Activated naive CD4-positive, alpha-beta T cell treated with anti-CD3 and anti-CD28 coated beads, Interleukin-2, amount 50 U/mL, for 72 hours (primary cell): ENCODE measurements around the gene APBB3. TPM values are rescaled to one million over a fixed set of nuclear protein-coding genes. Genes with fewer than 3 reads are reported as not detected.

Source experiments
- ATAC-seq, 2 donors: fragments of 150-1000 bp; cut with Tn5 transposase; 2 replicates each; pipeline ENCODE4 v1.10.0; 2021; ENCODE audit warnings: mild to moderate bottlenecking in 2 of 2, moderate library complexity in 2 of 2
- DNase-seq, 2 donors: peaks; one replicate each; pipeline ENCODE4 v3.0.0; 2021 to 2022; ENCODE audit warnings: low spot score in 2 of 2
- H3K27ac Mint-ChIP-seq, 2 donors: one replicate each; pipeline ENCODE4 v1.8.0; 2022; ENCODE audit warnings: mild to moderate bottlenecking in 2 of 2, mixed read lengths in 2 of 2
- H3K36me3 Mint-ChIP-seq, 2 donors: one replicate each; pipeline ENCODE4 v1.8.0; 2022; ENCODE audit warnings: mixed read lengths in 2 of 2
- H3K9me3 Mint-ChIP-seq, 2 donors: one replicate each; pipeline ENCODE4 v1.8.0; 2022; ENCODE audit warnings: mixed read lengths in 2 of 2
- total RNA-seq, 2 donors: library from RNA; stranded (reverse); gene quantifications; one replicate each; pipeline ENCODE4 v1.2.3, GENCODE V29; 2022

APBB3 gene
- total RNA-seq, 2 donors from 2014 or later: 36.6 to 38.1 TPM

- ATAC-seq (peak in 1 of 2 donors; percentile 1), DNase-seq (no peak)
- peak overlapping the region; percentile 92 to 93 for H3K27ac Mint-ChIP-seq
- H3K9me3 Mint-ChIP-seq: no peaks in the 10 kb centered on the region
- H3K36me3 Mint-ChIP-seq: peaks cover 4 to 13% of the 10 kb centered on the region in 2 donors
Measured at GRCh38 chr5:140548300-140548688, 16.1 kb downstream of the APBB3 start.

- Mint-ChIP-seq H3K27ac (peak within 1 kb of the TSS; percentile 92 to 93), H3K9me3 (no peaks in the 10 kb centered on the region), H3K36me3 (peaks cover 4 to 13% of the 10 kb centered on the region in 2 donors)
- peak; percentile 96 to 99 for ATAC-seq
- peak; percentile 81 to 89 for DNase-seq
Measured at GRCh38 chr5:140547508-140548299, 16.7 kb downstream of the APBB3 start, which contains the start of gene EIF4EBP3. TSS of gene EIF4EBP3 (plus strand) at chr5:140547662. CDS start at chr5:140547738, 76 bp downstream.

- no peaks in the 10 kb centered on the region for H3K9me3 Mint-ChIP-seq
- ATAC-seq (peak in 1 of 2 donors; percentile 11), DNase-seq (no peak)
- H3K27ac Mint-ChIP-seq: peak overlapping the region; percentile 50 to 92
- peaks cover 4 to 13% of the 10 kb centered on the region in 2 donors for H3K36me3 Mint-ChIP-seq
Measured at GRCh38 chr5:140546851-140547507, 17.4 kb downstream of the APBB3 start.

GRCh38 chr5:140545606-140546005 lies 18.8 kb downstream of the APBB3 start:
- DNase-seq: no peak
- H3K9me3 Mint-ChIP-seq: no peaks in the 10 kb centered on the region
- peaks cover under 1 to 4% of the 10 kb centered on the region in 2 donors for H3K36me3 Mint-ChIP-seq
- ATAC-seq: no peak
- peak overlapping the region in 1 of 2 donors; percentile 92 for H3K27ac Mint-ChIP-seq

GRCh38 chr5:140544986-140545385 lies 19.4 kb downstream of the APBB3 start:
- ATAC-seq: no peak
- H3K36me3 Mint-ChIP-seq: peaks cover 0 to 4% of the 10 kb centered on the region in 2 donors
- no peak for DNase-seq
- peak overlapping the region in 1 of 2 donors; percentile 1 for H3K27ac Mint-ChIP-seq
- no peaks in the 10 kb centered on the region for H3K9me3 Mint-ChIP-seq

- DNase-seq: no peak
- no peak for ATAC-seq
- Mint-ChIP-seq H3K9me3 (no peaks in the 10 kb centered on the region), H3K36me3 (peaks cover 4 to 5% of the 10 kb centered on the region in 2 donors), H3K27ac (no peak overlapping the region)
Measured at GRCh38 chr5:140542972-140543371, 21.4 kb downstream of the APBB3 start.

GRCh38 chr5:140540227-140540626 lies 24.2 kb downstream of the APBB3 start:
- peaks cover 4 to 7% of the 10 kb centered on the region in 2 donors for H3K36me3 Mint-ChIP-seq
- no peak for ATAC-seq
- no peaks in the 10 kb centered on the region for H3K9me3 Mint-ChIP-seq
- no peak for DNase-seq
- no peak overlapping the region for H3K27ac Mint-ChIP-seq

GRCh38 chr5:140524003-140524402 lies 40.4 kb downstream of the APBB3 start:
- H3K9me3 Mint-ChIP-seq: no peaks in the 10 kb centered on the region
- H3K36me3 Mint-ChIP-seq: peaks cover 6 to 8% of the 10 kb centered on the region in 2 donors
- no peak overlapping the region for H3K27ac Mint-ChIP-seq
- ATAC-seq (no peak), DNase-seq (no peak)

GRCh38 chr5:140513124-140513523 lies 51.3 kb downstream of the APBB3 start:
- no peak for DNase-seq
- no peak overlapping the region for H3K27ac Mint-ChIP-seq
- no peaks in the 10 kb centered on the region for H3K9me3 Mint-ChIP-seq
- peaks cover 14 to 33% of the 10 kb centered on the region in 2 donors for H3K36me3 Mint-ChIP-seq
- no peak for ATAC-seq

GRCh38 chr5:140509898-140510297 lies 54.5 kb downstream of the APBB3 start:
- H3K9me3 Mint-ChIP-seq: no peaks in the 10 kb centered on the region
- H3K36me3 Mint-ChIP-seq: peaks cover under 1 to 18% of the 10 kb centered on the region in 2 donors
- no peak overlapping the region for H3K27ac Mint-ChIP-seq
- DNase-seq (no peak), ATAC-seq (no peak)

Other genes starting within 250 kb of the APBB3 start
- gene HBEGF, start 218.0 kb downstream of the APBB3 start, total RNA-seq: 10 to 100 TPM in 1 of 2 donors, 1 to 10 TPM in 1; 6.9 to 10.5 TPM
- gene SLC4A9, start 204.4 kb downstream of the APBB3 start, total RNA-seq: under 1 TPM; 0.25 to 0.41 TPM
- gene ANKHD1, start 162.8 kb downstream of the APBB3 start, total RNA-seq: 100 to 1,000 TPM; 107 to 143 TPM
- gene EIF4EBP3, start 16.9 kb downstream of the APBB3 start, total RNA-seq: 10 to 100 TPM; 13.0 to 14.8 TPM
- 10 to 100 TPM; 29.3 to 55.0 TPM for gene SRA1, start 7.1 kb downstream of the APBB3 start, total RNA-seq
- 10 to 100 TPM; 62.5 to 70.3 TPM for gene SLC35A4, start 230 bp upstream of the APBB3 start, total RNA-seq
- 1 to 10 TPM in 1 of 2 donors, under 1 TPM in 1; 0.56 to 1.6 TPM for gene CD14, start 68.6 kb upstream of the APBB3 start, total RNA-seq
- 10 to 100 TPM; 28.7 to 30.2 TPM for gene TMCO6, start 74.9 kb upstream of the APBB3 start, total RNA-seq
- 10 to 100 TPM; 68.4 to 71.8 TPM for gene NDUFA2, start 83.0 kb upstream of the APBB3 start, total RNA-seq
- 100 to 1,000 TPM in 1 of 2 donors, 10 to 100 TPM in 1; 87.6 to 108 TPM for gene IK, start 83.2 kb upstream of the APBB3 start, total RNA-seq
- gene WDR55, start 100.3 kb upstream of the APBB3 start, total RNA-seq: 10 to 100 TPM; 32.5 to 36.3 TPM
- 1 to 10 TPM in 1 of 2 donors, under 1 TPM in 1; 0.82 to 3.4 TPM for gene DND1, start 109.0 kb upstream of the APBB3 start, total RNA-seq
- 10 to 100 TPM; 78.9 to 94.6 TPM for gene HARS1, start 126.8 kb upstream of the APBB3 start, total RNA-seq
- gene HARS2, start 126.9 kb upstream of the APBB3 start, total RNA-seq: 10 to 100 TPM; 29.8 to 34.1 TPM
- 10 to 100 TPM; 50.9 to 72.1 TPM for gene ZMAT2, start 135.8 kb upstream of the APBB3 start, total RNA-seq
- gene PCDHA1, start 221.5 kb upstream of the APBB3 start, total RNA-seq: not detected
- under 1 TPM in 1 of 2 donors, not detected in 1; 0.09 TPM for gene PCDHA2, start 230.3 kb upstream of the APBB3 start, total RNA-seq
- gene PCDHA3, start 236.5 kb upstream of the APBB3 start, total RNA-seq: not detected
- not detected for gene PCDHA4, start 242.5 kb upstream of the APBB3 start, total RNA-seq